MCF 10A (cell line): ENCODE results near the gene WDR43. TPM values are rescaled to one million over a fixed set of nuclear protein-coding genes. Genes with fewer than 3 reads are reported as not detected.
A peak's percentile ranks its signal among the peaks of the same experiment; 100 is the strongest.

Experiments
- BruUV-seq: library from RNA; stranded (reverse); fragments of 400-500 nt; replicated peaks from 2 replicates; lab custom pipeline; 2021; lab: Mats Ljungman, UMichigan
- CTCF ChIA-PET: fragments of 300-600 bp; sonication (Branson Sonifier 250); formaldehyde crosslinking; extraction: SDS; loops from one replicate; lab custom pipeline; 2021; ENCODE audit warnings: antibody characterized with exemption, inconsistent platforms; lab: Yijun Ruan, JAX
- POLR2A ChIA-PET: fragments of 300-600, 350-650 bp; sonication (Branson Sonifier 250); formaldehyde crosslinking; extraction: SDS; loops from one replicate; lab custom pipeline; 2020; ENCODE audit warnings: antibody characterized with exemption, inconsistent platforms; lab: Yijun Ruan, JAX
- DNase-seq: peaks from one replicate; pipeline ENCODE4 v3.0.0-alpha.2; 2018; ENCODE audit not compliant: unreplicated experiment
- H3K27ac Mint-ChIP-seq: one replicate; pipeline ENCODE4 v1.8.0; 2022; ENCODE audit warnings: mild to moderate bottlenecking, low read depth, mixed read lengths; ENCODE audit not compliant: unreplicated experiment
- H3K27me3 Mint-ChIP-seq: one replicate; pipeline ENCODE4 v1.8.0; 2022; ENCODE audit warnings: mixed read lengths; ENCODE audit not compliant: insufficient read depth, unreplicated experiment
- H3K36me3 Mint-ChIP-seq: one replicate; pipeline ENCODE4 v1.8.0; 2022; ENCODE audit warnings: mild to moderate bottlenecking, moderate library complexity, mixed read lengths; ENCODE audit not compliant: insufficient read depth, unreplicated experiment
- H3K4me1 Mint-ChIP-seq: one replicate; pipeline ENCODE4 v1.8.0; 2022; ENCODE audit warnings: mixed read lengths; ENCODE audit not compliant: insufficient read depth, unreplicated experiment
- H3K4me3 Mint-ChIP-seq: one replicate; pipeline ENCODE4 v1.8.0; 2022; ENCODE audit warnings: mild to moderate bottlenecking, moderate library complexity, mixed read lengths; ENCODE audit not compliant: unreplicated experiment
- H3K9me3 Mint-ChIP-seq: one replicate; pipeline ENCODE4 v1.8.0; 2022; ENCODE audit warnings: mixed read lengths; ENCODE audit not compliant: unreplicated experiment
- CTCF ChIP-seq: fragments of 200-600 bp; IDR thresholded peaks from one replicate; pipeline ENCODE4 v1.8.0; 2022; ENCODE audit warnings: antibody characterized with exemption, mild to moderate bottlenecking; ENCODE audit not compliant: unreplicated experiment
- intact Hi-C: fragments of 100-400 bp; cut with micrococcal nuclease; formaldehyde crosslinking; loops from 2 replicates; pipeline ENCODE4 v1.14.1; 2022
- total RNA-seq: library from RNA; stranded (reverse); gene quantifications from 2 replicates; pipeline ENCODE4 v1.2.3, GENCODE V29; 2022

The WDR43 gene
- total RNA-seq, 1 experiment from 2014 or later = 160 TPM

GRCh38 chr2:28995765-28996750 lies 101.6 kb downstream of the WDR43 start:
- DNase-seq = no peak
- intact Hi-C loops = no loop called here
- H3K27me3 Mint-ChIP-seq = no peaks in the 10 kb centered on the region
- CTCF ChIA-PET = interaction anchor here (0.6 to 1.2 kb wide), 4 partner anchors 17 to 1060 kb away, joined by 3 to 4 read pairs (median 4); no protein-coding TSS in a partner anchor
- no peaks in the 10 kb centered on the region for H3K36me3 Mint-ChIP-seq
- POLR2A ChIA-PET = interaction anchor here (0.6 kb wide), 1 partner anchor 141 kb away, joined by 4 read pairs; no protein-coding TSS in a partner anchor
- TF ChIP-seq CTCF = no peak
- BruUV-seq = no TSS peak
- peak overlapping the region; percentile 18 for H3K27ac Mint-ChIP-seq
- H3K9me3 Mint-ChIP-seq = no peaks in the 10 kb centered on the region
- H3K4me3 Mint-ChIP-seq = no peak overlapping the region
- H3K4me1 Mint-ChIP-seq = peaks cover 29% of the 10 kb centered on the region

GRCh38 chr2:28997237-28997846 lies 102.9 kb downstream of the WDR43 start:
- no TSS peak for BruUV-seq
- H3K9me3 Mint-ChIP-seq = no peaks in the 10 kb centered on the region
- no peak overlapping the region for H3K27ac Mint-ChIP-seq
- H3K36me3 Mint-ChIP-seq = no peaks in the 10 kb centered on the region
- peaks cover 22% of the 10 kb centered on the region for H3K4me1 Mint-ChIP-seq
- ChIA-PET POLR2A (interaction anchor here (1.0 kb wide), 1 partner anchor 36 kb away, joined by 4 read pairs; no protein-coding TSS in a partner anchor), CTCF (interaction anchor here (0.9 to 1.2 kb wide), 3 partner anchors 16 to 39 kb away, joined by 3 to 4 read pairs (median 3); no protein-coding TSS in a partner anchor)
- no peak overlapping the region for H3K4me3 Mint-ChIP-seq
- no peak for DNase-seq
- no peak for TF ChIP-seq CTCF
- no peaks in the 10 kb centered on the region for H3K27me3 Mint-ChIP-seq
- intact Hi-C loops = no loop called here

Other genes with a start within 250 kb of the WDR43 start
- 244 and 269 TPM in 2 replicates for gene PPP1CB, start 142.8 kb upstream of the WDR43 start, total RNA-seq
- 2.6 and 2.8 TPM in 2 replicates for gene SPDYA, start 83.8 kb upstream of the WDR43 start, total RNA-seq
- gene TRMT61B, start 24.4 kb upstream of the WDR43 start, total RNA-seq = 10.4 and 13.4 TPM in 2 replicates
- gene TOGARAM2, start 86.6 kb downstream of the WDR43 start, total RNA-seq = 0.16 TPM in 1 of 2 replicates, not detected in the other
- not detected in 2 replicates for gene PCARE, start 179.9 kb downstream of the WDR43 start, total RNA-seq
- 77.8 and 97.7 TPM in 2 replicates for gene CLIP4, start 220.7 kb downstream of the WDR43 start, total RNA-seq